ENCODE data around the gene ALK. TPM values are rescaled to one million over a fixed set of nuclear protein-coding genes. Genes with fewer than 3 reads are reported as not detected.

ALK gene
- total RNA-seq, 1 donor from 2014 or later: not detected

GRCh38 chr2:29676886-29677453 is 244.4 kb downstream of the ALK start:
- Histone ChIP-seq H3K36me3 (ENCODE audit: control insufficient read depth, insufficient read depth, low read length) (no peaks in the 10 kb centered on the region), H3K4me3 (ENCODE audit: low read depth, low read length) (no peak overlapping the region), H3K27me3 (ENCODE audit: control insufficient read depth, insufficient read depth, low read length) (no peaks in the 10 kb centered on the region)
- DNase-seq (ENCODE audit: low read depth) (no peak), FAIRE-seq (no peak)
- TF ChIP-seq CTCF (IDR thresholded peaks at IDR 0.05; ENCODE audit: insufficient read depth, low read length, severe bottlenecking): no peak

- H3K27me3 ChIP-seq (ENCODE audit: control insufficient read depth, insufficient read depth, low read length): no peaks in the 10 kb centered on the region
- DNase-seq (ENCODE audit: low read depth): no peak
- TF ChIP-seq CTCF (IDR thresholded peaks at IDR 0.05; ENCODE audit: insufficient read depth, low read length, severe bottlenecking): no peak
- FAIRE-seq: no peak
- H3K36me3 ChIP-seq (ENCODE audit: control insufficient read depth, insufficient read depth, low read length): no peaks in the 10 kb centered on the region
- H3K4me3 ChIP-seq (ENCODE audit: low read depth, low read length): no peak overlapping the region
Measured at GRCh38 chr2:29664578-29664977, 256.8 kb downstream of the ALK start.

GRCh38 chr2:29663268-29663667 is 258.1 kb downstream of the ALK start:
- DNase-seq (ENCODE audit: low read depth) (peak; percentile 93), FAIRE-seq (no peak)
- Histone ChIP-seq H3K4me3 (ENCODE audit: low read depth, low read length) (no peak overlapping the region), H3K27me3 (ENCODE audit: control insufficient read depth, insufficient read depth, low read length) (no peaks in the 10 kb centered on the region), H3K36me3 (ENCODE audit: control insufficient read depth, insufficient read depth, low read length) (no peaks in the 10 kb centered on the region)
- no peak for TF ChIP-seq CTCF (IDR thresholded peaks at IDR 0.05; ENCODE audit: insufficient read depth, low read length, severe bottlenecking)

GRCh38 chr2:29662861-29663260 is 258.5 kb downstream of the ALK start:
- Histone ChIP-seq H3K4me3 (ENCODE audit: low read depth, low read length) (no peak overlapping the region), H3K36me3 (ENCODE audit: control insufficient read depth, insufficient read depth, low read length) (no peaks in the 10 kb centered on the region), H3K27me3 (ENCODE audit: control insufficient read depth, insufficient read depth, low read length) (no peaks in the 10 kb centered on the region)
- no peak for TF ChIP-seq CTCF (IDR thresholded peaks at IDR 0.05; ENCODE audit: insufficient read depth, low read length, severe bottlenecking)
- peak; percentile 93 for DNase-seq (ENCODE audit: low read depth)
- FAIRE-seq: no peak

GRCh38 chr2:29660201-29660600 is 261.2 kb downstream of the ALK start:
- DNase-seq (ENCODE audit: low read depth): no peak
- Histone ChIP-seq H3K36me3 (ENCODE audit: control insufficient read depth, insufficient read depth, low read length) (no peaks in the 10 kb centered on the region), H3K4me3 (ENCODE audit: low read depth, low read length) (no peak overlapping the region), H3K27me3 (ENCODE audit: control insufficient read depth, insufficient read depth, low read length) (no peaks in the 10 kb centered on the region)
- no peak for TF ChIP-seq CTCF (IDR thresholded peaks at IDR 0.05; ENCODE audit: insufficient read depth, low read length, severe bottlenecking)
- no peak for FAIRE-seq

- H3K4me3 ChIP-seq (ENCODE audit: low read depth, low read length): no peak overlapping the region
- FAIRE-seq: no peak
- TF ChIP-seq CTCF (IDR thresholded peaks at IDR 0.05; ENCODE audit: insufficient read depth, low read length, severe bottlenecking): no peak
- H3K27me3 ChIP-seq (ENCODE audit: control insufficient read depth, insufficient read depth, low read length): no peaks in the 10 kb centered on the region
- H3K36me3 ChIP-seq (ENCODE audit: control insufficient read depth, insufficient read depth, low read length): no peaks in the 10 kb centered on the region
- DNase-seq (ENCODE audit: low read depth): no peak
Measured at GRCh38 chr2:29659178-29659577, 262.2 kb downstream of the ALK start.
